ENCODE results near the gene PTK7.

The PTK7 gene

DNA sequence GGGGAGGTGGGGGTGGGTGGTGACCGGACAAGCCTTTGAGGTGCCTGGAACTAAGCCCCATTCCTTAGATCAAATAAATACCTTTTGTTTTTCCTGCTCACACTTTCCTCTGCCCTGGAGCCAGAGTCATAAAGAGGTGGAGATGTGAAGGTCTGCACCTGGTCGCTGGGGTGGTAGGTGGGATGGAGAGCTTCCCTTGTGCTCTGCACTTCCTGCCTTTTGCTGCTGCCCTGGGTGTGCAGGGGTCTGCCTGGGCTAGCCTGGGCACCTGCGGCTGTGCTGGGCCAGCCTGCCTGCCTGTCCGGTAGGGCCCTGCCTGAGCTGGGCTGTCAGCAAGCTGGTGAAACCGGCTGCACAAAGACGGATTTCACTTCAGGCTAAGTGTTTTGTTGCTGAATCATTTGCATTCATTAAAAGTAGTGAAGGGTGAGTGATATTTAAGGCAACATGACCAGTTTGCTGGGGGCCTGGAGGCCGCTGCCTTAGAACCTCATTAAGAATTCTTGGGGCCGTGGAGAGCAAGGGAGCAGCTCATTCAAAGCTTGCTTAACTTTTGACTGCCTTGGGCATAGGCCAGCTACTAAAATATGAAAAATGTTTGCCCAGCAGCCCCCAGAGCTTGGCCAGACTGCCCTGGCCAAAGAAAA is 20.5 kb downstream of the PTK7 start:
- Histone ChIP-seq H2AK5ac (ENCODE audit: low read depth, low read length) (no peak overlapping the region), H3K9ac (ENCODE audit: low read depth, low read length, poor library complexity) (no peak overlapping the region), H3K4me2 (ENCODE audit: insufficient read depth, low read length, poor library complexity, severe bottlenecking) (no peak overlapping the region), H4K91ac (ENCODE audit: low read depth, low read length, poor library complexity) (no peak overlapping the region), H3K4me3 (ENCODE audit: low read length in 2 of 2) (peak overlapping the region in 1 of 2 donors; percentile 17), H3K14ac (ENCODE audit: low read length) (no peak overlapping the region), H3K18ac (ENCODE audit: low read length) (peak overlapping the region; percentile 16), H3K36me3 (replicated peaks in 1 of 2; ENCODE audit: control insufficient read depth in 2 of 2, insufficient read depth in 2 of 2, low read length in 2 of 2) (no peaks in the 10 kb centered on the region), H3K27me3 (ENCODE audit: control insufficient read depth in 3 of 3, insufficient read depth in 3 of 3, low read depth in 1 of 3, low read length in 3 of 3) (no peaks in the 10 kb centered on the region), H4K8ac (ENCODE audit: low read depth, low read length) (no peak overlapping the region), H3K4me1 (ENCODE audit: control insufficient read depth in 2 of 2, insufficient read depth in 1 of 2, low read depth in 1 of 2, low read length in 2 of 2) (peaks cover 15 to 36% of the 10 kb centered on the region in 2 donors), H3K23ac (ENCODE audit: low read depth, low read length, poor library complexity) (no peak overlapping the region), H2BK120ac (ENCODE audit: low read depth, low read length) (no peak overlapping the region), H2BK12ac (ENCODE audit: low read length) (no peak overlapping the region), H2BK5ac (ENCODE audit: low read length) (no peak overlapping the region), H3K79me1 (ENCODE audit: low read depth, low read length) (no peaks in the 10 kb centered on the region), H2BK15ac (ENCODE audit: low read length) (no peak overlapping the region), H3K27ac (replicated peaks; ENCODE audit: low read length) (peak overlapping the region; percentile 48), H3K9me3 (replicated peaks in 1 of 2; ENCODE audit: control insufficient read depth in 2 of 2, insufficient read depth in 1 of 2, low read depth in 1 of 2, low read length in 2 of 2) (no peaks in the 10 kb centered on the region), H2AFZ (ENCODE audit: low read length) (no peak overlapping the region), H3K4ac (ENCODE audit: low read length) (no peak overlapping the region)
- no CpG with 5 or more reads among the region's 8 CpGs for WGBS, 2 donors (ENCODE audit: extremely low coverage in 2 of 2, insufficient read length in 2 of 2, insufficient replicate concordance in 1 of 2)
- DNase-seq (ENCODE audit: low spot score) = no peak

- Histone ChIP-seq H2BK5ac (ENCODE audit: low read length) (no peak overlapping the region), H3K4me2 (ENCODE audit: insufficient read depth, low read length, poor library complexity, severe bottlenecking) (no peak overlapping the region), H3K79me1 (ENCODE audit: low read depth, low read length) (peaks cover 3% of the 10 kb centered on the region), H3K9ac (ENCODE audit: low read depth, low read length, poor library complexity) (no peak overlapping the region), H3K9me3 (replicated peaks in 1 of 2; ENCODE audit: control insufficient read depth in 2 of 2, insufficient read depth in 1 of 2, low read depth in 1 of 2, low read length in 2 of 2) (no peaks in the 10 kb centered on the region), H3K4me3 (ENCODE audit: low read length in 2 of 2) (no peak overlapping the region), H2BK15ac (ENCODE audit: low read length) (no peak overlapping the region), H2AK5ac (ENCODE audit: low read depth, low read length) (no peak overlapping the region), H2BK12ac (ENCODE audit: low read length) (no peak overlapping the region), H3K4me1 (ENCODE audit: control insufficient read depth in 2 of 2, insufficient read depth in 1 of 2, low read depth in 1 of 2, low read length in 2 of 2) (peaks cover 15 to 36% of the 10 kb centered on the region in 2 donors), H3K4ac (ENCODE audit: low read length) (no peak overlapping the region), H4K91ac (ENCODE audit: low read depth, low read length, poor library complexity) (no peak overlapping the region), H4K8ac (ENCODE audit: low read depth, low read length) (no peak overlapping the region), H3K18ac (ENCODE audit: low read length) (no peak overlapping the region), H2AFZ (ENCODE audit: low read length) (no peak overlapping the region), H3K23ac (ENCODE audit: low read depth, low read length, poor library complexity) (no peak overlapping the region), H3K36me3 (replicated peaks in 1 of 2; ENCODE audit: control insufficient read depth in 2 of 2, insufficient read depth in 2 of 2, low read length in 2 of 2) (no peaks in the 10 kb centered on the region), H2BK120ac (ENCODE audit: low read depth, low read length) (no peak overlapping the region), H3K14ac (ENCODE audit: low read length) (no peak overlapping the region), H3K27me3 (ENCODE audit: control insufficient read depth in 3 of 3, insufficient read depth in 3 of 3, low read depth in 1 of 3, low read length in 3 of 3) (no peaks in the 10 kb centered on the region), H3K27ac (replicated peaks; ENCODE audit: low read length) (no peak overlapping the region)
- WGBS, 2 donors (ENCODE audit: extremely low coverage in 2 of 2, insufficient read length in 2 of 2, insufficient replicate concordance in 1 of 2) = no CpG with 5 or more reads among the region's 5 CpGs
- DNase-seq (ENCODE audit: low spot score) = no peak
Observed at GRCh38 chr6:43097098-43097489, 21.0 kb downstream of the PTK7 start.

DNA sequence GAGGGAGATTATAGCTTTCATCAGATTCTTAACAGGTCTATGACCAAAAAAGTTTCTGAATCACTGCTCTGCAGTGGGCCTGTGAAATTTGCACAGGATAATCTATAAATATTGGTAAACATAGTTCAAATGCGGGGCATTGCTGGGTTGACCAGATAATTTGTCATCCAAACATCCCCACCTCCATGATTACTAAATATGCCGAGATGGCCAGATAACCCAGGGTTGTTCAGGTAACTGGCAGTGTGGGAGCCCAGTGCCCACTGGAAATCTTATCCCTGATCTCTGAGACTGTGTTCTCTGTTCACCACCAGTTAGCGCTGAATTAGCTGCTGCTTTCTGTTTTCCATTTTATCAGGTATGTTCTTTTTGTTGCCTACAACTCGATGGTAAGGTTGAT is 21.4 kb downstream of the PTK7 start:
- H3K4ac ChIP-seq (ENCODE audit: low read length) = no peak overlapping the region
- H3K4me3 ChIP-seq (ENCODE audit: low read length in 2 of 2) = no peak overlapping the region
- no peak overlapping the region for H2BK15ac ChIP-seq (ENCODE audit: low read length)
- peaks cover 3% of the 10 kb centered on the region for H3K79me1 ChIP-seq (ENCODE audit: low read depth, low read length)
- H3K4me1 ChIP-seq (ENCODE audit: control insufficient read depth in 2 of 2, insufficient read depth in 1 of 2, low read depth in 1 of 2, low read length in 2 of 2) = peaks cover 15 to 35% of the 10 kb centered on the region in 2 donors
- H2AK5ac ChIP-seq (ENCODE audit: low read depth, low read length) = no peak overlapping the region
- no peak overlapping the region for H3K27ac ChIP-seq (replicated peaks; ENCODE audit: low read length)
- H3K14ac ChIP-seq (ENCODE audit: low read length) = no peak overlapping the region
- DNase-seq (ENCODE audit: low spot score) = no peak
- H2BK5ac ChIP-seq (ENCODE audit: low read length) = no peak overlapping the region
- H3K27me3 ChIP-seq (ENCODE audit: control insufficient read depth in 3 of 3, insufficient read depth in 3 of 3, low read depth in 1 of 3, low read length in 3 of 3) = no peaks in the 10 kb centered on the region
- no peak overlapping the region for H4K91ac ChIP-seq (ENCODE audit: low read depth, low read length, poor library complexity)
- H3K23ac ChIP-seq (ENCODE audit: low read depth, low read length, poor library complexity) = no peak overlapping the region
- H3K18ac ChIP-seq (ENCODE audit: low read length) = no peak overlapping the region
- no peak overlapping the region for H2AFZ ChIP-seq (ENCODE audit: low read length)
- no peaks in the 10 kb centered on the region for H3K36me3 ChIP-seq (replicated peaks in 1 of 2; ENCODE audit: control insufficient read depth in 2 of 2, insufficient read depth in 2 of 2, low read length in 2 of 2)
- H4K8ac ChIP-seq (ENCODE audit: low read depth, low read length) = no peak overlapping the region
- H3K4me2 ChIP-seq (ENCODE audit: insufficient read depth, low read length, poor library complexity, severe bottlenecking) = no peak overlapping the region
- no peak overlapping the region for H3K9ac ChIP-seq (ENCODE audit: low read depth, low read length, poor library complexity)
- H2BK120ac ChIP-seq (ENCODE audit: low read depth, low read length) = no peak overlapping the region
- WGBS, 2 donors (ENCODE audit: extremely low coverage in 2 of 2, insufficient read length in 2 of 2, insufficient replicate concordance in 1 of 2) = no CpG with 5 or more reads among the region's 4 CpGs
- no peaks in the 10 kb centered on the region for H3K9me3 ChIP-seq (replicated peaks in 1 of 2; ENCODE audit: control insufficient read depth in 2 of 2, insufficient read depth in 1 of 2, low read depth in 1 of 2, low read length in 2 of 2)
- H2BK12ac ChIP-seq (ENCODE audit: low read length) = no peak overlapping the region

- Histone ChIP-seq H3K4me1 (ENCODE audit: control insufficient read depth in 2 of 2, insufficient read depth in 1 of 2, low read depth in 1 of 2, low read length in 2 of 2) (peaks cover 8 to 29% of the 10 kb centered on the region in 2 donors), H3K23ac (ENCODE audit: low read depth, low read length, poor library complexity) (no peak overlapping the region), H2BK120ac (ENCODE audit: low read depth, low read length) (no peak overlapping the region), H4K91ac (ENCODE audit: low read depth, low read length, poor library complexity) (no peak overlapping the region), H4K8ac (ENCODE audit: low read depth, low read length) (no peak overlapping the region), H3K9ac (ENCODE audit: low read depth, low read length, poor library complexity) (no peak overlapping the region), H3K4me2 (ENCODE audit: insufficient read depth, low read length, poor library complexity, severe bottlenecking) (no peak overlapping the region), H2BK15ac (ENCODE audit: low read length) (no peak overlapping the region), H2BK5ac (ENCODE audit: low read length) (no peak overlapping the region), H3K79me1 (ENCODE audit: low read depth, low read length) (peaks cover 5% of the 10 kb centered on the region), H3K27ac (replicated peaks; ENCODE audit: low read length) (no peak overlapping the region), H2BK12ac (ENCODE audit: low read length) (no peak overlapping the region), H3K14ac (ENCODE audit: low read length) (no peak overlapping the region), H3K27me3 (ENCODE audit: control insufficient read depth in 3 of 3, insufficient read depth in 3 of 3, low read depth in 1 of 3, low read length in 3 of 3) (no peaks in the 10 kb centered on the region), H2AK5ac (ENCODE audit: low read depth, low read length) (no peak overlapping the region), H3K4ac (ENCODE audit: low read length) (no peak overlapping the region), H3K9me3 (replicated peaks in 1 of 2; ENCODE audit: control insufficient read depth in 2 of 2, insufficient read depth in 1 of 2, low read depth in 1 of 2, low read length in 2 of 2) (no peaks in the 10 kb centered on the region), H2AFZ (ENCODE audit: low read length) (no peak overlapping the region), H3K4me3 (ENCODE audit: low read length in 2 of 2) (no peak overlapping the region), H3K18ac (ENCODE audit: low read length) (no peak overlapping the region), H3K36me3 (replicated peaks in 1 of 2; ENCODE audit: control insufficient read depth in 2 of 2, insufficient read depth in 2 of 2, low read length in 2 of 2) (no peaks in the 10 kb centered on the region)
- no peak for DNase-seq (ENCODE audit: low spot score)
- WGBS, 2 donors (ENCODE audit: extremely low coverage in 2 of 2, insufficient read length in 2 of 2, insufficient replicate concordance in 1 of 2) = no CpG with 5 or more reads among the region's 4 CpGs
Observed at GRCh38 chr6:43101497-43101896, 25.4 kb downstream of the PTK7 start.
